GM21529 (cell line): ENCODE data around the gene NKAIN2.
"Not testable (repeated sequence)": the region's sequence is repeated elsewhere in the genome, so short reads cannot be mapped to it uniquely, and the experiment has no call there.

ENCODE experiments used
- ATAC-seq: cut with Tn5 transposase; IDR thresholded peaks from one replicate; pipeline ENCODE4 v1.9.1; 2021; ENCODE audit not compliant: unreplicated experiment

NKAIN2 gene

DNA sequence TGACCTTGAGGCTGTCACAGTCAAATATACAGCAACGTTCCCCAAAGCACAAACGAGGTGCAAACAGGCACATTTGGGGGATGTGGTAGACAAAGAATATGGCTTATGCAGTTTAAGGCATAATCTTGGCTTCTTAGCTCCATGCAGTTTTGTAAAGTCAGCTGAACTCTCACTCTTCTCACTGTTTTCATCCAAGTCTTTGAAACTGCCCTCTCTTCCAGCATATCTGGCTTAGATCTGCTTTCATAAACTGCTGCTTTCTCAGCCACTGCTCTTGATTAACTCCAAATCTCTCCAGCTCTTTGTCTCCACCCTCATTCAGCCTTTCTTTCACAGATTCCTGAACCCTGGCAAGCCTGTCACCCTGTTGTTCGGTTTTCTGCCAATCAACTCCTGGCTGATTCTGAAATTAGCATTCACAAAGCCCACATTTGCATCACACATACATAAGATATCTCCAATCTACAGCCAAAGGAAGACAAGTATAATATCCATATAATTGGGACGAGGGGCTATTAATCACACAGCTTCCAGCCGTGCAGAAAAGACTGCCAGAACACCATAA is 857.5 kb downstream of the NKAIN2 start:
- ATAC-seq, result no peak

DNA sequence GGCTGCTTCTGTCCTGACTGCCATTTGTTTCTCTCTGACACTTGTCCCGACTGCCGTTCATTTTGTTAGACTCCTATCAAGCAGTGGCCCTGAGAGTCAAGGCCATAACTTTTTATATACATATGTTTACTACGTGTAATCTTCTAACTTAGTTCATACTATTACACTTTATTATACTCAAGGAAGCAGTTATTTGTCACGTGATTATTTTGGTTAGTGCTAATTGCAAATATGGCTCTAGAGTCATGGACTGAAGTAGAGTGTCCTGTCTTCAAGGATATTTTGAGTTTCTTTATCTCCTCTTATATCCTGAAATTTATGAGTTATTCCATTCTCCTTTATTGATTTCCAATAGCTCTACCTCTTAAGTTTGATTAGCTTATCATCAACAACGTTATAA is 864.4 kb downstream of the NKAIN2 start:
- ATAC-seq, result no peak

DNA sequence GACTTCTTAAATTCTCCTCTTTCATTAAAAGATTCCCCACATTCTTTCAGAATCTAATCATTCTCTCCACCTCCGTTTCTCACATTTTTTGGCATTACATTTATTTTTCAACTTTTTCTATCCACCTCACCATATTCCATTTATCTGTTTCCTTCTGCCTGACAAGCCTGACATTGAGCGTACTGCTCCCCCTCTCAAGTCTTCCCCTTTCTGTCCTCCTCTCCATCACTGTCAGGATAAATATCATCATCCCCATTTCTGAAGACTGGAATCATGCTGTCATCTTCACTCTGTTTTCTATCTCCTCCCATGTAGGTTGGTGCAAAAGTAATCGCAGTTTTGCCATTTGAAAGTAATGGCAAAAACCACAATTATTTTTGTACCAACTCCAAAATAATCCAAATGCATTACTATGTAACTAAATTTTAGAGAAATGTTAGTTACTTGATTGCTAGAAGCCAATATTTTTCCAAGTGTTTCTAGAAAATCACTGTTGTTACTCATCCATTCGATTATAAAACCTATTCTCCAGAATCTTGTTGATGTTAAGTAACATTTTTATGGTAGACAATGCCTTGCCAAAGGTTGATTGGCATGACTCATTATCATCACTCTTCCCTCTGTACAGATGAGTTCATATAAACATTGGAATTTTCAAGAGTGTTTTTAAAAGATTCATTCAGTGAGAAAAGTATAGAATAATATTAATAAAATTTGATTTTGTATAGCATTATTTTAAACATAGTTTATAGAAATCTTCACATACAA is 866.2 kb downstream of the NKAIN2 start:
- no peak for ATAC-seq

DNA sequence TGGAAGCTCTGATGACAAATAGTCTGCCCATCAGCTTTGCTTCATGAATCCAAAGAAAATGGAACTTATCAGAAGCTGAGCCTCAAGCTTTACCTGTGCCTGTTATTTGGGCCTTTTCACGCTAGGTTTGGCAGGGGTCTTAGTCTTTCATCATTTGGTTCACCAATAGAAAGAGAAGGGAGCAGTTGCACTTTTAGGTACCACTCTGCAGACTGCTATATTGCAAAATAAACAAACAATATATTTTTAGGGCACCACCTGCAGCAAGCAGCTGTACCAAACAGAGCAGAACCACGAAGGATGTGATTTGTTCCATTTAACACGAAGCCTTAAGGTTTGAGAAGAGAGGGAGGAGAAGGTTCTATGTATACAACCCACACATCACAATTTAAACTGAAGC is 867.1 kb downstream of the NKAIN2 start:
- ATAC-seq, result no peak

DNA sequence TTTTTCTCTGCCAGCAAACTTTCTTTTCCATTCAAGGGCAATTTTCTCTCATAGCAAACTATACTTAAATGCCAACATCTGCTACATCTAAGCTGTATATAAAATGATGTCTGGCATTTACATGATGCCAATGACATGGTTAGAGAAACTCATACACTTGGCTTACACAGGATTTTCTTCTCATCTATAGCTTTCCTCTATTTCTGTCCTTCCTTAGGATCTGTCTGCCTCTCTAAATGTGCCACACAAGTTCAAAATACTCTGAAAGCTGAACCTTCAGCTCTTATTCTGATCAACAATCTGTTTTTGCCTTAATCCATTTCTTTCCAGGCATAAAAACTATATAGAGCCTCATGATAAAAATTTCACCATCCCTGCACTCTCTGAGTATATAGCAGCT is 867.7 kb downstream of the NKAIN2 start:
- ATAC-seq, result no peak

DNA sequence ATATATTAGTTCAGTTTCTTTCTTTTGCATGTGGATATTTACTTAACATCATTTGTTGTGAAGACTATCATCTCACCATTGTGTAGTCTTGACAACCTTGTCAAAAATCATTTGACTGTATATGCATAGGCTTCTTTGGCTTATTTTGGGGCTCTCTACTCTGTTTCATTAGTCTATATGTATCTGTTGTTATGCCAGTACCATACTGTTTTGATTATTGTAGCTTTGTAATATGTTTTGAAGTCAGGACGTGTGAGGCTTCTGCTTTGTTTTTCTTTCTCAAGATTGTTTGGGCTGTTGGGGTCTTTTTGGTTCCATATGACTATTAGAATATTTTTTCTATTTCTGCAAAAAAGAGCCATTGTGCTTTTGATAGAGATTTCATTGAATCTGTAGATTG is 870.4 kb downstream of the NKAIN2 start:
- ATAC-seq, result no peak

DNA sequence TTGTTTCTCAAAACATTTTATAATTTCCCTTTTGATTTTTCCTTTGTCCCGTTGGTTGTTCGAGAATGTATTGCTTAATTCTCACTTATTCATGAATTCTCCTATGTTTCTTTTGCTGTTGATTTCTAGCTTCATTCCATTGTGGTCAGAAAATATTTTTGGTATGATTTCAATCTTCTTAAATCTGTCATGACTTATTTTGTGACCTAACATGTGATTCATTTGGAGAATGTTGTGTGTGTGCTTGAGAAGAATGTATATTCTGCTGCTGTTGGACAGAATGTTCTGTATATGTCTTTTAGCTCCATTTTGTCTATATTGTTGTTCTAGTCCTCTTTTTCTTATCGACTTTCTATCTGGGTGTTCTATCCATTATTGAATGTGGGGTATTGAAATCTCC is 872.4 kb downstream of the NKAIN2 start:
- ATAC-seq, result no peak

DNA sequence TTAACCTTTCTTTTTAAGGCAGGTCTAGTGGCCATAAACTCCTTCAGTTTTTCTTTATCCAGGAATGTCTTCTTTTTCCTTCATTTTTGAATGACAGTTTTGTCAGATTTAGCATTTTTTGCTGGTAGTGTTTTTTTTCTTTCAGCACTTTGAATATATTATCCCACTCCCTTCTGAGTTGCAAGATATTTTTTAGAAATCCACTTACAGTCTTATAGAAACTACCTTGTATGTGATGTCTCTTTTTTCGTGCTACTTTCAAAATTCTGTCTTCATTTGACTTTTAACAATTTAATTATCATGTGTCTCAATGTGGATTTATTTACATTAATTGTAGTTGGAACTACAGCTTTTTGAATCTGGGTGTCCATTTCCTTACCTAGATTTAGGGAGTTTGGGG is 874.2 kb downstream of the NKAIN2 start:
- ATAC-seq, result no peak

DNA sequence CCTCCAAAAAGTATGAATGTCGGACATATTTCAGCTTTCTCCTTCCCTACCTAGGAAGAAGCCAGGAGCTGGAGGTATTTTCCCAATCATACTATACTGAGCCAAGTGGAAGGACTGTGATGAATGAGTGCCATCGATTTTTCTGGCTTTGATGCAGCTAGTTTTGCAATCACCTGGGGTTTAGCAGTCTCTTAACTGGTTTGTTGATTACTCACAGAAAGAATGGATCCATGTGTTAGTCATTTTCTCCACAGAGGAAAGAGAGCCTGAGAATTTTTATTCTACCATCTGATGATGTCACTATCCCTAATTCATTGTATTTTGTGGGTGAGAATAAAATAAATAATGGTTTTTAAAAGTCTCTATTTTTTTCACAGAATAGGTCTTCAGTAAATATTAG is 875.7 kb downstream of the NKAIN2 start:
- ATAC-seq, result no peak

DNA sequence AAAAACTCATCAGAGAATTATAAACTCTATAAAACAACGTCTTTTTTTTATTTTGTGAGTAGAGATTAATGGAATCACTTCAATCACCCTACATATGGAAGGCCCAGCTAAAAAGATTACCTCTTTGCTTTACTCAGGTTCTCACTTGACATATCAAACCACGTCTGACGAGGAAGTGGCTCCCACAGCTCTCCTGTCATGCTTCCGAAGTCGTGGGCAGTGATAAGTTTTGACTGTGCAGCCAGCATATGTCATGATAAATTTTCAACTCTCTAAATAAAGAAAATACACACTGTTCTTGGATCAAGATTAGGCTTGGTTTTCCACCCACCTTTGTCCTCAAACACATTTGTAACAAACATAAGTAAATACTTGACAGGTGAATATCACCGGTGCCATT is 879.1 kb downstream of the NKAIN2 start:
- ATAC-seq, result no peak

DNA sequence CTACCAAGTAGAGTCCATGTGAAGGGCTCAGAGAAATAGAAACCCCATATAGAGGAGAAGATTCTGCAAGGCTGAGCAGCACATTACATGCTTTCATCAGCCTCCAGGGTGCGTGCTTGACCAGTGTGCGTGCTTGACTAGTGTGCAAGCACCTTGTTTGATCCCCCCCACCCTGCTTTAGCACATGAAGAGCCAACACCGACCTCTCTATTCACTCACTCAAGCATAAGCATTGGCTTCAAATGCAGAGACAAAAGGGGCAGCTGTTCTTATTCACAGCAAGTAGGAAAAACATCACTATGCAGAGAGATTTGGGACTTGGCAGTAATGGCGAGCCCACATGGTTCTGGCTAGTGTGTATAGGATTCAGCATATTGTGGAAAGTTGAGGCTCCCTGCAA is 879.8 kb downstream of the NKAIN2 start:
- no peak for ATAC-seq

DNA sequence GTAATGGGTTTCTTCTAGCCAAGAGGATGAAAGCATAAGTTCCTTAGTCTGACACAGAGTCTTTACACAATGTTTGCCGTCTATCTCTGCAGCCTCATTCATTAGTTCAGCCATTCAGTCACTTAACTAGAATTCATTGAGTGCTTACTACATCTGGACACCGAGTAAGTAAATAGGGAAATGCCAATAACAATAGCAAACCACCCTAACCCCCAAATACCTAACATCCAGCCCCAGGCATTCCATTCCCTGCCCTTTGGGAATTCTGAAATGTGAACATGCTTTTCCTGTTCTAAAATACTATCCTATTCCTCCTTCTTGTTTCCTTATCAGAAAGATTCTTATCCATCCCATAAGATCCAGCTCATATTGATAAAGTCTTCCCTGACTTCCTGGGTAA is 881.0 kb downstream of the NKAIN2 start:
- no peak for ATAC-seq

DNA sequence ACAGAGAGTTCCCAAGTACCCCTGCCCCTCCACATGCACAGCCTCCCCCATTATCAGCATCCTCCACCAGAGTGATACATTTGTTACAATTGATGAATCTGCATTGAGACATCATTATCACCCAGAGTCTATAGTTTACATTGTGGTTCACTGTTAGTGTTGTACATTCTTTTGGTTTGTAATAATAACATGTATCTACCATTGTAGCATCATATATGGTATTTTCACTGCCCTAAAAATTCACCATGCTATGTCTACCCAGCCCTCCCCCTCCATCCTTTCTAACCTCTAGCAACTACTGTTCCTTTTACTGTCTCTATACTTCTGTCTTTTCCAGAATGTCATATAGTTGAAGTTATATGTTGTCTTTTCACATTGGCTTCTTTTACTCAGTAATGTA is 884.7 kb downstream of the NKAIN2 start:
- no peak for ATAC-seq

DNA sequence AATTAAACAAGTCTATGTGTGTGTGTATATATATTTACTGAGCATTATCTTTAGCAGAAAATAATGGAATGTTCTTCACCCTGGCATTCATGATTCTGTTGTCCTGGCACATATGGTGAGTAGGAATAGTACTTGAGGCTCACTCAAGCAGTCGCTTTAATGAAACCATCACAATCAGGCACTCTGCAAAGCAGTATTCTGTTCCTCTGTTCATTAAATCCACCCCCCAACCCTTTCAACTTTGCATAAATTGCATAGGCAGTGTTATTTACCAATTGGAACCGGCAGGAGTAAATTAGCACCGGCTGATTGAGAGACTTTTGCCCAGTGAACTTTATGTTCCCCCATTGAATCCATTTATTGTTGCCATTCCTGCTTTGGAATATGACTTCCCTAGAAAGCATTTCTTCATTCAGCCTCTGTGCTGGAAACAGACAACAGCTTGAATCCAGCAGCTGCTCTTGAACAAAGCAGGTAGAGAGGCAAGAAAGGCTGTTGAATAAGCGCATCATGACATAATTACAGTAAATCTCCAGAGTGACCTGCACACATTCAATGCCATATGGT is 890.6 kb downstream of the NKAIN2 start:
- ATAC-seq, result no peak

DNA sequence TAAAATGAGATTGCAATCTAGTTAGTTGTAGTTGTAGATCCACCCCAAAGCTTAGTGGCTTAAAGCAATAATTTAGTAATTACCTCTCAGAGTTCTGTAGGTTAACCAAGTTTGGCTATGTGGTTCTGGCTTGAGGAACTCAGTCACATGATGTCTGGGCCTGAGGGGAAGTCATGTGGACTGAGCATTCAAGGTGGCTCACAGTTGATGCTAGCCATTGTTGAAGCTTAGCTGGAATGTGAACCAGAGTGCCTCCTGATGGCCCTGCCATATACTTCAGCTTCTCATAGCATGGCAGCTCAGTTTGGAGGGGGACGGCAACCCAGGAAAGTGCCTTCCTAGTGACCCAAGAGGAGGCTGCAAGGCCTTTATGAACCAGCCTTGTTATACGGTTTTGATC is 895.4 kb downstream of the NKAIN2 start:
- no peak for ATAC-seq

DNA sequence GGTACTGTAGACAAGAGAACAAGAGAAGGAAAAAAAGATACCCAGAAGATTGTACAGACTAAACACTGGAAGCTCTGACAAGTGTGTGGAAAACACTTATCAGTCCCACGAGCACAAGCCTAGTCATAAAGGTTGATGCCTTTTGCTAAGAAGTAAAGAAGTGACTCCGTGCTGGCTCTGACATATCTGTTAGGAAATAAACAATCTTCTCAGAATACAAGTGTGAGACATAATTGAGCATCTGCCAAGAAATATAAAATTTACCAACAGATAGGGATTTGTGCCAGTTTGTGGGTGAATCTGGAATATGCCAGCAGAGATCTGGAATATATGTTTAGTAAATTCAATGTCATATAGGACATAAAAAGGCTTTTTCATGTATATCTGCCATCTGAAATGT is 899.9 kb downstream of the NKAIN2 start:
- ATAC-seq, result no peak

DNA sequence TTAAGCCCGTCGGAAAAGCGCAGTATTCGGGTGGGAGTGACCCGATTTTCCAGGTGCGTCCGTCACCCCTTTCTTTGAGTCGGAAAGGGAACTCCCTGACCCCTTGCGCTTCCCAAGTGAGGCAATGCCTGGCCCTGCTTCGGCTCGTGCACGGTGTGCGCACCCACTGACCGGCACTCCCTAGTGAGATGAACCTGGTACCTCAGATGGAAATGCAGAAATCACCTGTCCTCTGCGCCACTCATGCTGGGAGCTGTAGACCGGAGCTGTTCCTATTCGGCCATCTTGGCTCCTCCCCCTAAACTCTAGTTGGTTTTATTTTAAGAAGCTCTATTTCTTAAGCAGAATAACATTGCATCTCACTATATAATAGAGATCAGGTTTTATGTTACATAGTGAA is 908.9 kb downstream of the NKAIN2 start:
- not testable (repeated sequence) for ATAC-seq

DNA sequence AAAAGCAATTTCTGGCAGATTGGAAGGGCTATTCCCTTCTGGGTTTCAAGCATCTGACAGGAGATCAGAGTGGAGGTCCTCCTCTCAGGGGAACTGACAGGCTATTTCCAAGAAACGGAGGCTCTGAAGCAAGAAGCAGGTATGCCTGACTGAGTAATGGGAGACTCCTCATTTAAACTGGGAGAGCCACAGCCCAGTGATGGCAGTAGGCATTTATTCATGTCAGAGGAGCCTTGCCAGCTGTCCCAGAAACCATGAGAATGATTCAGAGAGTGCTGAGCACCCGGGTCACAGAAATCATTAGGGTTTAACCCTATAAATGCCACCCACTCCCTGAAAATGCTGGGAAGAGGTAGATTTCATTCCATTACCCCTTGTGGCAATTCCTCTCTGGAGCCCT is 911.1 kb downstream of the NKAIN2 start:
- no peak for ATAC-seq

DNA sequence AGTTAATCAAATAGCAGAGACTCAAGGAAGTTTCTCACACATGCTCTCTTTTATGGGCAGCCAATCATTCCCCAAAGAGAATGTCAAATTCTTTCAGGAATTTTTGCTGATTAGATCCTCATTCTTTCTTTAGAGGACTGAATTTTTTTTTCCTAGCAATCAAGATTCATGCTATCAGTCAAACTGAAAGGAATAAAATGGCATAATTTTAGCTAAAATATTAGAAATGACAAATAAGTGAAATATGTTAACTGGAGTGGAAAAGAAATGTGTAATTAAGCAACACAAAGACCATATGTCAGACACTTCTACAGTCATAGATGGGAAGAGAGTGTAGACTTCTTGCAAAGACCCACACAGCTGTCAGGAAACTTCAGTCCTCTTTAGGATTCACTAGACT is 916.2 kb downstream of the NKAIN2 start:
- no peak for ATAC-seq

DNA sequence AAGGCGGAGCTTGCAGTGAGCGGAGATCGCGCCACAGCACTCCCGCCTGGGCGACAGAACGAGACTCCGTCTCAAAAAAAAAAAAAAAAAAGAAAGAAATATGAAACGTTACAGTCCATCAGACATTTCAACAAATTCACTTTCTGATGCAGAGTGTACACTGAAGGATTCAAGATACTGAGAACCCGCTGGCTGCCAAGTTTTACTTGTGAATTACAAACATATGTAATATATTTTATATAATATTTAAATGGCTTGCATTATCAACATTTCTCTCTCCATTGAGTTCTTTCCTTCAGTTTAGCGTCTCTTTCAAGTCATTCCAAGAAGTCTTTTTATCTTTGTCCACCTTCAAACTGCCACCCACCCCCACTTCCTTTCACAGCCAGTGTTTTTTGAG is 917.7 kb downstream of the NKAIN2 start:
- ATAC-seq, result no peak

DNA sequence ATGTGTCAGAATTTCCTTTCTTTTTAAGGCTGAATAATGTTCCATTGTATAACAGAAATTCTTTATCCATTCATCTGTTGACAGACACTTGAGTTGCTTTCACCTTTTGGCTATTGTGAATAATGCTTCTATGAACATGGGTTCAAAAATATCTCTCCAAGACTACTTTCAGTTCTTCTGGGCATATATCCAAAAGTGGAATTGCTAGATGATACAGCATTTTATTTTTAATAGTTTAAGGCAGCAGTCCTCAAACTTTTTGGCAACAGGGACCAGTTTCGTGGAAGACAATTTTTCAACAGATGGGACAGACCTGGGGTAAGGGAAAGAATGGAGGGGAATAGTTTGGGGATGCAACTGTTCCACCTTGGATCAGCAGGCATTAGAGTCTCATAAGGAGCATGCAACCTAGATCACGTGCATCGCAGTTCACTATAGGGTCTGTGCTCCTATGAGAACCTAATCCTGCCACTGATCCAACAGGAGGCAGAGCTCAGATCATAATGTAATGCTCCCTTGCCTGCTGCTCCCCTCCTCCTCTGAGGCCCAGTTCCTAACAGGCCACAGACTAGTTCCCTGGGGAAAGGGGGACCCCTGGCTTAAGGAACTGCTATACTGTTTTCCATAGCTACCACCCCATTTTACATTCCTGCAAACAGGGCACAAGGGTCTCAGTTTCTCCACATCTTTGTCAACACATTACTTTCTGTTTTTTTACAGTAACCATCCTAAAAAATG is 918.6 kb downstream of the NKAIN2 start:
- no peak for ATAC-seq

DNA sequence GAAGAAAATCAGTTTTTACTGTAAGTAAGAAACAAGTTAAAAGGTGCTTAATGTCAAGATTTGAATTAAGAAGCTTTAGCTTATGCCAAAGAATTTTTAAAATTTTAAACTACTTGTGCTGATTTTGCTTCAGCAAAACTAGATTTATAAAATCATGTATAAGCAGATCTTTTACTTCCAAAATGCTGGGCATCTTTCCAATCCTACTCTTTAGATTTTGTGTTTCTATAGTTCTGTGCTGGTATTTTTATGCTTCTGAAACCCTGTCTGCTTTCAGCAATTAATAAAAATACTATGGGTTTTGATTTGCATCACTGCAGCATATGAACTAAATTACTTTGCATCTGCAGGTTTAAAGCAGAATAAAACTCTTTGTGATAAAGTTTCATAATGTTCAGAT is 920.0 kb downstream of the NKAIN2 start:
- ATAC-seq, result no peak
